Measurements from ENCODE around the gene FN3KRP.

- no peak for TF ChIP-seq POLR2A (IDR thresholded peaks at IDR 0.05)
- TF ChIP-seq CTCF (IDR thresholded peaks at IDR 0.05) = no peak
Observed at GRCh38 chr17:82729479-82730260, 13.2 kb downstream of the FN3KRP start.
